Osteocyte (in vitro differentiated cells): ENCODE data around the gene GPR83. TPM values are rescaled to one million over a fixed set of nuclear protein-coding genes. Genes with fewer than 3 reads are reported as not detected.
A peak's percentile ranks its signal among the peaks of the same experiment; 100 is the strongest.

Experiments used
- DNase-seq: peaks from one replicate; pipeline ENCODE4 v3.0.0; 2021; ENCODE audit warnings: mixed read lengths; ENCODE audit not compliant: unreplicated experiment; ENCODE audit errors: extremely low spot score
- H3K27ac Mint-ChIP-seq: one replicate; pipeline ENCODE4 v1.8.0; 2021; ENCODE audit warnings: mild to moderate bottlenecking, mixed read lengths; ENCODE audit not compliant: unreplicated experiment
- H3K27me3 Mint-ChIP-seq: one replicate; pipeline ENCODE4 v1.8.0; 2021; ENCODE audit warnings: mixed read lengths; ENCODE audit not compliant: unreplicated experiment
- H3K36me3 Mint-ChIP-seq: one replicate; pipeline ENCODE4 v1.8.0; 2021; ENCODE audit warnings: mixed read lengths; ENCODE audit not compliant: unreplicated experiment
- H3K4me1 Mint-ChIP-seq: one replicate; pipeline ENCODE4 v1.8.0; 2021; ENCODE audit warnings: mixed read lengths; ENCODE audit not compliant: unreplicated experiment
- H3K4me3 Mint-ChIP-seq: one replicate; pipeline ENCODE4 v1.8.0; 2021; ENCODE audit warnings: mild to moderate bottlenecking, moderate library complexity, mixed read lengths; ENCODE audit not compliant: unreplicated experiment
- H3K9me3 Mint-ChIP-seq: one replicate; pipeline ENCODE4 v1.8.0; 2021; ENCODE audit warnings: mixed read lengths; ENCODE audit not compliant: unreplicated experiment
- total RNA-seq: library from RNA; stranded (reverse); gene quantifications from 2 replicates; pipeline ENCODE4 v1.2.1, GENCODE V29; 2021
- TF ChIP-seq, protein P1 (sequence below): fragments of 200-600 bp; sonication (generic); IDR thresholded peaks from 2 replicates; pipeline ENCODE4 v1.5.0; 2021; ENCODE audit warnings: antibody characterized with exemption, mild to moderate bottlenecking, moderate library complexity

The GPR83 gene
- total RNA-seq, 1 donor from 2014 or later, result not detected

DNA sequence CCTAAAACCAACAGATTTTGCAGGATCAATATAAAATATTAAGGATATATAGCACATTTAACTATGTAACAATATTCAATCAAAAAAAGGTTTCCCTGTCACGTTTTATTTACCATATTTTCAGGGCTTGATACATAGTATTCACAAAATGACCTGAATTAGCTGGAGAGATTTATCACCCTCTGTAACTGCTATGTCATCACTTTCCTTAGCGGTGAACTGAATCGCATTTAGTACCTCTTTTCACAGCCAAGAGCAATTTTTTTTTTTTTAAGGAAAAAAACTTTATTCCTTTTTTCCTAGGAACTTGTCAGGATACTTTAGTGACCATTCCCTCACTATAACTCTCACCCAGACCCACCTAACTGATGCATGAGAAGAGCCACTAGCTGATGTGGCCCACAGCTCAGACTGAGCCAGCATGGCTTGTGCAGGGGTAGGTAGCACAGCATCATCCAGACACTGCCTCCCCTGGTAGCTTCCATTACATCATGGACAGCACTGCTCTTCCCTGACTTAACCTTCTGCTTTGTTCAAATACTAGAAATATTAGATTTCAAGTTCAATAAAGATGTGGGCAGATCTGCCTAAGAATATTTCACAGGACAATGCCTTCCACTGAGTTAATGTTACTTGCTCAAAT lies 17.0 kb upstream of the GPR83 start:
- Mint-ChIP-seq H3K27me3 (no peaks in the 10 kb centered on the region), H3K36me3 (peaks cover 9% of the 10 kb centered on the region), H3K4me1 (peaks cover 3% of the 10 kb centered on the region), H3K27ac (no peak overlapping the region), H3K4me3 (no peak overlapping the region), H3K9me3 (no peaks in the 10 kb centered on the region)
- DNase-seq, result no peak
- TF ChIP-seq, protein P1, sequence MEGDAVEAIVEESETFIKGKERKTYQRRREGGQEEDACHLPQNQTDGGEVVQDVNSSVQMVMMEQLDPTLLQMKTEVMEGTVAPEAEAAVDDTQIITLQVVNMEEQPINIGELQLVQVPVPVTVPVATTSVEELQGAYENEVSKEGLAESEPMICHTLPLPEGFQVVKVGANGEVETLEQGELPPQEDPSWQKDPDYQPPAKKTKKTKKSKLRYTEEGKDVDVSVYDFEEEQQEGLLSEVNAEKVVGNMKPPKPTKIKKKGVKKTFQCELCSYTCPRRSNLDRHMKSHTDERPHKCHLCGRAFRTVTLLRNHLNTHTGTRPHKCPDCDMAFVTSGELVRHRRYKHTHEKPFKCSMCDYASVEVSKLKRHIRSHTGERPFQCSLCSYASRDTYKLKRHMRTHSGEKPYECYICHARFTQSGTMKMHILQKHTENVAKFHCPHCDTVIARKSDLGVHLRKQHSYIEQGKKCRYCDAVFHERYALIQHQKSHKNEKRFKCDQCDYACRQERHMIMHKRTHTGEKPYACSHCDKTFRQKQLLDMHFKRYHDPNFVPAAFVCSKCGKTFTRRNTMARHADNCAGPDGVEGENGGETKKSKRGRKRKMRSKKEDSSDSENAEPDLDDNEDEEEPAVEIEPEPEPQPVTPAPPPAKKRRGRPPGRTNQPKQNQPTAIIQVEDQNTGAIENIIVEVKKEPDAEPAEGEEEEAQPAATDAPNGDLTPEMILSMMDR, result no peak

DNA sequence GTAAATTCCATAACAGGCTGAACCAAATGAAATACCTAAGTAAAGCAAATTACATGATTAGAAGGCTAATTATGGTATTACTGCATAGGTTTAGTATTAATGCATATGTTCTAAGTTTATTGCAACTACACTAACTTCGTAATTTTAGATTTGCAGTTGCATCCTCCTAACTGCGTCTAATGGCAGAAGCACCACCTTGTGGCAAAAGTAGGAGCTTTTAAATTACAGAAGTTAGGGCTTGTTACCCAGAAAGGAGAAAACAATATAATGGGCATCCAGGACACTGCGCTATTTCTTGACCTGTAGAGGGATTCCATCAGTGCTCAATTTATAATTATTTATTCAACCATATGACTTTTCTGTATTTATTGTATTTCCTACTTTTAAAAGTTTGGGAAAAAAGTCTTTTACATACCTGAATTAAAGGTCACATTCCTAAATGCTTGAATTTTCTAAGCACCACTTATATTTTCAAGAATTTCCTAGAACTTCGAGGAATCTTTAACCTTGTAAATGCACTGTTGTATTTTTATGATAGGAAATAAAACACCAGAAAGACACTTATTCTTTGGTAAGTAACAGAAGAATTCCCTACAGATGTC lies 16.3 kb upstream of the GPR83 start:
- H3K27me3 Mint-ChIP-seq, result no peaks in the 10 kb centered on the region
- no peak for DNase-seq
- no peak overlapping the region for H3K4me3 Mint-ChIP-seq
- H3K27ac Mint-ChIP-seq, result no peak overlapping the region
- no peaks in the 10 kb centered on the region for H3K4me1 Mint-ChIP-seq
- no peaks in the 10 kb centered on the region for H3K9me3 Mint-ChIP-seq
- TF ChIP-seq, protein P1, result peak; percentile 70
- H3K36me3 Mint-ChIP-seq, result peaks cover 7% of the 10 kb centered on the region

DNA sequence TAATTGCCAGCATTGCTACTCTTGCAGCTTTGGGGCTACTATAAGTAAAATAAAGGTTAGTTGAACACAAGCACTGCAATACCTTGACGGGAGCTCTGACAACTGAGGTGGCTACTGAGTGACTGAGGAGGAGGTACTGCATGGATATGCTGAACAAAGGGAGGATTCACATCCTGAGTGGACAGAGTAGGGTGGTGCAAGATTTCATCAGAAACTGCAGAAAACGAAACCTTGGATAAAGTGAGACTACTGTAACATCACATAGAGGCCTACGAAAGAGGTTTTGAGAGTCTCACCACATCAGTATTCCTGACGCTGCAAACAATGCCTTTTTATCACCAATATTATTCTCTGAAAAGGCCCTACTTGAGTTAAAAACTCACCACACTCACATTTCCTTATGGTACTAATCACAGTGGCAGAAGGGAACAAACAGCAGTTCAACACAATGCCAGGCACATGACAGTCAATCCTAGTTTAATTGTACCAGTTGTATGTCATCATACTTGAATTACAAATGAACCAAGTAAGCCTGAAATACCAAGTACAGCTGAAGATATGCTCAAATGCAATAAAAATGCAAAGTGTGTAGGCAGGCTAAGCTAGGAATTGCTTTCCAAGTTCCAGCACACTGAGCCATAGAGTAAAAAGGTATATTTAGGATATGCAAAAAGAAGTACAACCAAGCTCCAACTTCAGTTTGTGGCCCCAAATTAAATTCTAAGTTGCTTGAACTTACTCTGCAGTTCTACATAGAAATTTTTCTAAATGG lies 4.0 kb upstream of the GPR83 start:
- H3K9me3 Mint-ChIP-seq, result peaks cover 19% of the 10 kb centered on the region
- H3K27me3 Mint-ChIP-seq, result peaks cover 10% of the 10 kb centered on the region
- DNase-seq, result no peak
- peaks cover 7% of the 10 kb centered on the region for H3K4me1 Mint-ChIP-seq
- H3K36me3 Mint-ChIP-seq, result peaks cover 5% of the 10 kb centered on the region
- H3K4me3 Mint-ChIP-seq, result no peak overlapping the region
- no peak overlapping the region for H3K27ac Mint-ChIP-seq
- TF ChIP-seq, protein P1, result no peak

GRCh38 chr11:94402355-94402754 lies 1.1 kb upstream of the GPR83 start:
- TF ChIP-seq, protein P1, result no peak
- no peak overlapping the region for H3K4me3 Mint-ChIP-seq
- H3K36me3 Mint-ChIP-seq, result no peaks in the 10 kb centered on the region
- H3K27ac Mint-ChIP-seq, result no peak overlapping the region
- H3K9me3 Mint-ChIP-seq, result peaks cover 3% of the 10 kb centered on the region
- no peak for DNase-seq
- H3K4me1 Mint-ChIP-seq, result peaks cover 7% of the 10 kb centered on the region
- peaks cover 34% of the 10 kb centered on the region for H3K27me3 Mint-ChIP-seq

GRCh38 chr11:94401773-94402265 lies 600 bp upstream of the GPR83 start:
- Mint-ChIP-seq H3K4me3 (peak overlapping the region; percentile 46), H3K36me3 (no peaks in the 10 kb centered on the region), H3K9me3 (no peaks in the 10 kb centered on the region), H3K27me3 (peaks cover 34% of the 10 kb centered on the region), H3K4me1 (peaks cover 7% of the 10 kb centered on the region), H3K27ac (no peak overlapping the region)
- TF ChIP-seq, protein P1, result no peak
- no peak for DNase-seq
